Measurements from ENCODE around the gene AGAP2.

Gene AGAP2

GRCh38 chr12:57757771-57758170, 19.2 kb upstream of the AGAP2 start:
- no peak for TF ChIP-seq CTCF (IDR thresholded peaks at IDR 0.05; ENCODE audit: low read depth, low read length, missing control alignments)
- H3K4me3 ChIP-seq (ENCODE audit: low read depth, low read length), result no peak overlapping the region
- DNase-seq (ENCODE audit: low read depth), result no peak

- no peak for DNase-seq (ENCODE audit: low read depth)
- TF ChIP-seq CTCF (IDR thresholded peaks at IDR 0.05; ENCODE audit: low read depth, low read length, missing control alignments), result peak; percentile 84
- H3K4me3 ChIP-seq (ENCODE audit: low read depth, low read length), result peak overlapping the region; percentile 53
Measured at GRCh38 chr12:57756406-57757341, 18.1 kb upstream of the AGAP2 start.

- no peak for DNase-seq (ENCODE audit: low read depth)
- no peak for TF ChIP-seq CTCF (IDR thresholded peaks at IDR 0.05; ENCODE audit: low read depth, low read length, missing control alignments)
- peak overlapping the region; percentile 53 for H3K4me3 ChIP-seq (ENCODE audit: low read depth, low read length)
Measured at GRCh38 chr12:57755454-57756372, 17.2 kb upstream of the AGAP2 start.

- DNase-seq (ENCODE audit: low read depth), result no peak
- no peak for TF ChIP-seq CTCF (IDR thresholded peaks at IDR 0.05; ENCODE audit: low read depth, low read length, missing control alignments)
- H3K4me3 ChIP-seq (ENCODE audit: low read depth, low read length), result peak overlapping the region; percentile 53
Measured at GRCh38 chr12:57755194-57755453, 16.6 kb upstream of the AGAP2 start.

- H3K4me3 ChIP-seq (ENCODE audit: low read depth, low read length), result peak within 1 kb of the TSS; percentile 53
- DNase-seq (ENCODE audit: low read depth), result peak; percentile 60
- no peak for TF ChIP-seq CTCF (IDR thresholded peaks at IDR 0.05; ENCODE audit: low read depth, low read length, missing control alignments)
Measured at GRCh38 chr12:57754411-57755193, 16.1 kb upstream of the AGAP2 start, which contains the start of gene MARCHF9. Gene MARCHF9, plus strand, starts transcription at chr12:57755103. Its CDS starts 426 bp downstream, at chr12:57755529.

- no peak for DNase-seq (ENCODE audit: low read depth)
- no peak for TF ChIP-seq CTCF (IDR thresholded peaks at IDR 0.05; ENCODE audit: low read depth, low read length, missing control alignments)
- H3K4me3 ChIP-seq (ENCODE audit: low read depth, low read length), result no peak overlapping the region
Measured at GRCh38 chr12:57753756-57754337, 15.3 kb upstream of the AGAP2 start.
